Cardiac muscle cell (in vitro differentiated cells and primary cell): Measurements from ENCODE around the gene AGAP1. TPM values are rescaled to one million over a fixed set of nuclear protein-coding genes. Genes with fewer than 3 reads are reported as not detected.
"Not testable (repeated sequence)": the region's sequence is repeated elsewhere in the genome, so short reads cannot be mapped to it uniquely, and the experiment has no call there.

Experiments
- DNase-seq, 2 donors: peaks; one replicate each; pipeline versions ENCODE4 v3.0.0 to v3.0.0-alpha.2; 2010 to 2017; ENCODE audit warnings: low read depth in 1 of 2, low spot score in 1 of 2
- H3K27ac ChIP-seq: fragments of 200-600 bp; sonication (generic); 2 replicates; pipeline ENCODE4 v1.5.1; 2016
- H3K27me3 ChIP-seq: fragments of 200-600 bp; sonication (generic); 2 replicates; pipeline ENCODE4 v1.6.0; 2016; ENCODE audit warnings: control low read depth
- H3K36me3 ChIP-seq: fragments of 200-600 bp; sonication (generic); 2 replicates; pipeline ENCODE4 v1.5.1; 2016; ENCODE audit warnings: control low read depth
- H3K4me1 ChIP-seq: fragments of 200-600 bp; sonication (generic); 2 replicates; pipeline ENCODE4 v1.8.1; 2017; ENCODE audit warnings: low read depth, mild to moderate bottlenecking, mixed run types
- H3K4me3 ChIP-seq: fragments of 200-600 bp; sonication (generic); 2 replicates; pipeline ENCODE4 v1.5.1; 2016; ENCODE audit warnings: mild to moderate bottlenecking
- H3K9me3 ChIP-seq: fragments of 200-600 bp; sonication (generic); 2 replicates; pipeline ENCODE4 v1.5.1; 2017; ENCODE audit warnings: low read depth, mild to moderate bottlenecking, control low read depth
- CTCF ChIP-seq: IDR thresholded peaks from 2 replicates; pipeline ENCODE4 v1.5.1; 2012; ENCODE audit warnings: low read depth, mild to moderate bottlenecking, low read length
- polyA plus RNA-seq: library from polyadenylated mRNA; unstranded; fragments of >200 nt; fragmentation: Nextera tagmentation; extraction: Ambion mirVana; gene quantifications from 2 replicates; pipeline ENCODE4 v1.2.1, GENCODE V29; 2016
- total RNA-seq: library from RNA; depleted of rRNA; stranded (reverse); fragments of >200 nt; gene quantifications from 2 replicates; pipeline ENCODE4 v1.2.3, GENCODE V29; 2016

Gene AGAP1
- total and polyA plus RNA-seq, 2 experiments from 2014 or later: 8.6 to 38.2 TPM

- Histone ChIP-seq H3K4me3 (no peak overlapping the region), H3K27ac (no peak overlapping the region), H3K36me3 (no peaks in the 10 kb centered on the region), H3K27me3 (no peaks in the 10 kb centered on the region), H3K4me1 (no peaks in the 10 kb centered on the region), H3K9me3 (no peaks in the 10 kb centered on the region)
- no peak for DNase-seq
- TF ChIP-seq CTCF: no peak
Measured at GRCh38 chr2:236055471-236055870, 561.6 kb downstream of the AGAP1 start.

- H3K27me3 ChIP-seq: no peaks in the 10 kb centered on the region
- no peaks in the 10 kb centered on the region for H3K36me3 ChIP-seq
- no peak for TF ChIP-seq CTCF
- H3K4me1 ChIP-seq: no peaks in the 10 kb centered on the region
- no peak overlapping the region for H3K27ac ChIP-seq
- H3K9me3 ChIP-seq: no peaks in the 10 kb centered on the region
- no peak for DNase-seq
- H3K4me3 ChIP-seq: no peak overlapping the region
Measured at GRCh38 chr2:236056141-236056540, 562.3 kb downstream of the AGAP1 start.

- Histone ChIP-seq H3K4me1 (no peaks in the 10 kb centered on the region), H3K27ac (no peak overlapping the region), H3K27me3 (no peaks in the 10 kb centered on the region), H3K9me3 (no peaks in the 10 kb centered on the region), H3K36me3 (no peaks in the 10 kb centered on the region), H3K4me3 (no peak overlapping the region)
- TF ChIP-seq CTCF: no peak
- no peak for DNase-seq
Measured at GRCh38 chr2:236057375-236057774, 563.5 kb downstream of the AGAP1 start.

- DNase-seq: no peak
- no peak for TF ChIP-seq CTCF
- Histone ChIP-seq H3K27ac (no peak overlapping the region), H3K4me1 (no peaks in the 10 kb centered on the region), H3K27me3 (no peaks in the 10 kb centered on the region), H3K4me3 (no peak overlapping the region), H3K9me3 (no peaks in the 10 kb centered on the region), H3K36me3 (no peaks in the 10 kb centered on the region)
Measured at GRCh38 chr2:236061497-236061896, 567.7 kb downstream of the AGAP1 start.

- Histone ChIP-seq H3K9me3 (no peaks in the 10 kb centered on the region), H3K4me3 (no peak overlapping the region), H3K27ac (no peak overlapping the region), H3K36me3 (no peaks in the 10 kb centered on the region), H3K4me1 (no peaks in the 10 kb centered on the region), H3K27me3 (no peaks in the 10 kb centered on the region)
- no peak for TF ChIP-seq CTCF
- DNase-seq: no peak
Measured at GRCh38 chr2:236061899-236062298, 568.1 kb downstream of the AGAP1 start.

GRCh38 chr2:236062806-236063205, 569.0 kb downstream of the AGAP1 start:
- not testable (repeated sequence) for H3K27me3 ChIP-seq, H3K9me3 ChIP-seq, DNase-seq, H3K27ac ChIP-seq, H3K36me3 ChIP-seq, H3K4me3 ChIP-seq, H3K4me1 ChIP-seq
